GM12801 (cell line): ENCODE results near the gene FABP7.

Experiments used
- TF ChIP-seq, protein P1 (sequence below): IDR thresholded peaks from one replicate; pipeline ENCODE4 v1.5.1; 2011; ENCODE audit warnings: control low read depth; ENCODE audit not compliant: insufficient read length; ENCODE audit errors: extremely low read depth

Gene FABP7

DNA sequence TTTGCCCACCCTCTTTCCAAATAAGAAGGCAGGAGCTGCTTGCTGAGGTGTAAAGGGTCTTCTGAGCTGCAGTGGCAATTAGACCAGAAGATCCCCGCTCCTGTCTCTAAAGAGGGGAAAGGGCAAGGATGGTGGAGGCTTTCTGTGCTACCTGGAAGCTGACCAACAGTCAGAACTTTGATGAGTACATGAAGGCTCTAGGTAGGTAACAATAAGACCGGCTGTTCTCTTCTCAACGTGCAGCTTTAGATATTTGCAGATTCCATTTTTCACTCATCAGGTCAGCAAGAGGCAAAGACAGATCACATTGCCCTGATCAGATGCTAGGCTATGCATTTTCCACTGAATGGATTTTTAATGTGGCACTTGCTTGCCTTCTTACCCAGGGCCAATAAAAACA is at the start of gene FABP7:
TSS of gene FABP7 (plus strand) at position 50 of the 400 bp plus-strand sequence. CDS start at position 129, 79 bp downstream.
- TF ChIP-seq, protein P1, sequence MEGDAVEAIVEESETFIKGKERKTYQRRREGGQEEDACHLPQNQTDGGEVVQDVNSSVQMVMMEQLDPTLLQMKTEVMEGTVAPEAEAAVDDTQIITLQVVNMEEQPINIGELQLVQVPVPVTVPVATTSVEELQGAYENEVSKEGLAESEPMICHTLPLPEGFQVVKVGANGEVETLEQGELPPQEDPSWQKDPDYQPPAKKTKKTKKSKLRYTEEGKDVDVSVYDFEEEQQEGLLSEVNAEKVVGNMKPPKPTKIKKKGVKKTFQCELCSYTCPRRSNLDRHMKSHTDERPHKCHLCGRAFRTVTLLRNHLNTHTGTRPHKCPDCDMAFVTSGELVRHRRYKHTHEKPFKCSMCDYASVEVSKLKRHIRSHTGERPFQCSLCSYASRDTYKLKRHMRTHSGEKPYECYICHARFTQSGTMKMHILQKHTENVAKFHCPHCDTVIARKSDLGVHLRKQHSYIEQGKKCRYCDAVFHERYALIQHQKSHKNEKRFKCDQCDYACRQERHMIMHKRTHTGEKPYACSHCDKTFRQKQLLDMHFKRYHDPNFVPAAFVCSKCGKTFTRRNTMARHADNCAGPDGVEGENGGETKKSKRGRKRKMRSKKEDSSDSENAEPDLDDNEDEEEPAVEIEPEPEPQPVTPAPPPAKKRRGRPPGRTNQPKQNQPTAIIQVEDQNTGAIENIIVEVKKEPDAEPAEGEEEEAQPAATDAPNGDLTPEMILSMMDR: no peak

DNA sequence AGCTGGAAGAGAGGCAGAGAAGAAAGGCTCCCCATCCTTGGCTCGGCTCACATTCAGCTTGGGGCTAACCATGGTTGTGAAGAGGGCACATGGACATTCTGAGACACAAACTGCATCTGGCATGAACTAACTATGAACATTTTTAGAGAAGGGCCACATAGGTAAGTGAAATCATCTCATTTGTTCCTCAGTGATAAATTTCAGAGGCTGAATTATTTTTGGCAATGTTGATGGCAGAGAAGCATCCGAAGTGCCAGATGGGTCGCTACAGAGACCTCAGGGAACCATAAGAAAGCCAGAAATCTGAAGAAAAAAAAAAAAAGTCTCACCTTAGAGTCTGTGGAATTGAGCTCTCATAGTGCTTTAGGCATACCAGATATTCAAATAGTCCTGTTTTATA is 49.2 kb upstream of the FABP7 start:
- TF ChIP-seq, protein P1: no peak

DNA sequence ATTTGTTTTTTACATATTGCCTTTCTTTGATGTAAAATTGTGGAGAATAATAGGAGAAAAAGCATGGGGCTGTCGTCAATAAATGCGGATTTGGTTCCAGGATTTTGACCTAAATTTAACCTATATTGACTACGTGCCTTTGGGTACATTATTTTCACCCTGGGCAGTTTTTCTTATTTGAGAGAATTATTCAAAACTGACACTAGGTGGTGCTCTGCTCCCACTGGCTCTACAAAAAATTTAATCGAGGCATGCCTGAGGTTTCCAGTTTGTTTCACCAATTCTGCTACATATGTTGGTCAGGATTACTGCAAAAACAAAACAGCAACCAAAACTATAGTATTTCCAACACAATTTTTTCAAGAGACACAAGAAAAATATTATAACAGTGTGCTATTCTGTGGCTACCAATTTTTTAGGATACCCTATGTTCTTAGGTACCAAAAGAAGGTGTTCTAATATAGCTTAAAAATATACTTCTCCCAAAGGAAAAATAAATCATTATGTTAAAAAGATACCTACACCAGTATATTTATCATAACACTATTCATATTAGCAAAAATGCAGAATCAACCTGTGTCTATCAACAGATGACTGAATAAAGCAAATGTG is 48.6 kb upstream of the FABP7 start:
- TF ChIP-seq, protein P1: no peak

DNA sequence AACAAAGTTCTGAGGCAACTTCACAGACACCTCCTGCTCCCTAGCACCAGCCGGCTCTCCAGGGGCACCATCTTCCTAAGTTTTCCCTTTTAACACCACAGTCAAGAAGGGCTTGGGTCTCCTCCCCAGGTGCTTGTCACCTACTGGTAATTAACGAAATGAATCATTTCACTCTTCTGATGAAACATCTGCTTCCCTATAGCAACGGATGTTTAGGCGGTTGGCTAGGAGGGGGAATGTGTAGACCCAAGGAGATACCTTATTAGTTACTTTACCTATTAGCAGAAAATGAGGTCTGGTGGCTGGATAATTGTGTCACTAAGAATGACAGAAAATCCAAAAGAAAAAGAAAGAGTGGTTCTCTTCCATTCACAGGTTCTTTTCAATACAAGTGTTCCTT is 46.3 kb upstream of the FABP7 start:
- TF ChIP-seq, protein P1: no peak

DNA sequence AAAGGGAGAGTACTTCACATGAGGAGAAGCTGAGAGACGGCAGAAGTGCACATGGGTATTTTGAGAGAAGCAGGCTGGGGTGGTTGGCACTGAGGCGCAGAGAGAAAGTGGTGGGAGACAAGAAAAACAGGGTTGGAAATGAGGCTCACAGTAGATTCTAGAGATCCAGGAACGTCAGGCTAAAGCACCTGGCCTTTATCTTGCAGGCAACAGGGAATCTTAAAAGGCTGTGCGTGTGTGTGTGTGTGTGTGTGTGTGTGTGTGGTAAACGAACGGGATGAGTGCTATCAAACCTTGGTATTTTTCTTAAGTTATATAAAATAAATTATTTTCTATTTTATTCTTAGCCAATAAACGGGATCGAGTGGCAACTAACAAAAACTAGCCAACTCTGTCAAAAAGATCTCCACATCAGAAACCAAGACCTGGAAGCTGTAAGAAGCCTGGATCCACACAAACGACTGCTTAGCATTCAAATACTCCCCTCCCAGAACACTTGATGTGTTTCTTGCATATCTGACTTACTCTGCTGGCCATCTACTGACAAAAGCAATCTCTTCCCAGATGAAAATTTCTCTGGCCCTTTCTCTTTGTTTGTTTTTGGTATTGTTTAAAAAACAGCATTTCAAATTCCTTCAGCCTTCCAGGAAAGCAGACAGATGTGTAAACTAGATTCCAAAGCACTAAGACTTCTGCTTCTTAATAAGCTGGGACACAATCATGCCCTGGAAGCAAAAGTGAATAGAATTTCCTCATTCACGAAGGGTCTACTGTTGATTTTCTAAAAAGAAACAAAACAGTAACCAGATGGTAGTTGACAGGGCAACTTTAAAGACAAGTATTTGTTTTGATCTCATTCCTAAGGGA is 44.8 kb upstream of the FABP7 start:
- TF ChIP-seq, protein P1: no peak

DNA sequence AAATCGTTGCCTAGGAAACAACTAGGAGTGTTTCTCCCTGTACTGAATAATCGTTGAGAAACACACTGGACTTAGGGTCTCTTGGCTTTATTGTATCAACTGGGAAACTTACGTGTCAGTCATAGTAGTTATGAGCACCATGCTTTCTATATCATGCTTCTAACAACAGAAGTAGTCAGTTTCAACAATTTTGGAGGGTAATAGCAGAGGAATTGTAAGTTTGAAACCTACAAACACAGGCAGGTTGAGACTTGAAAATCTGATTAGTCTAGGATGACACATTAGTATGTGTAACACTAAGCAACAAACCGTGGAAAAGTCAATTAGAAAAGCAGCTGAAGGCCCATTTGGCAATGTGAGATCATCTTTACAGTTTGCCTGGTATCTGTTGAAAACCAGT is 43.9 kb upstream of the FABP7 start:
- TF ChIP-seq, protein P1: no peak

DNA sequence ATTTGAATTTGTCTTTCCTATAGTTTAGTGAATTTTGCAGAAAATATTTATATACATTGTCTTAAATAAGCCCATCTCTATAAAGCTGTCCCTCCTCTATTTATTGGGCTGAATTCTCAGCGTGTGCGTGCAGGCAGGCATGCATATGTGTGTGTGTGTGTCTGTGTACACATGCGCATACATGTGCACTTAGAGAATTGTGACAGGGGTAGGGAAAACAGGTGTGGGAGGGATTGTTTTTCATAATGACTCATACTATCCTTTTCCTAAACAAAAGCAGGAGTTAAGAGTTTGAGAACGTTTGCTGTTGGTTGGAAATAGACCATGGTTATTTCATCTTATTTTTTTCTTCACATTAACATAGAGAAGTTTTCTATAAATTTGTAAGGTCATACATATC is 43.4 kb upstream of the FABP7 start:
- TF ChIP-seq, protein P1: no peak
